GM12873 (cell line): ENCODE results near the gene MOV10L1.

Experiments used
- CTCF ChIP-seq: IDR thresholded peaks from 2 replicates; pipeline ENCODE4 v1.5.1; 2012; ENCODE audit warnings: low read depth, mild to moderate bottlenecking, moderate library complexity, low read length, control low read depth; ENCODE audit not compliant: insufficient read depth; ENCODE audit errors: missing control alignments

Gene MOV10L1

DNA sequence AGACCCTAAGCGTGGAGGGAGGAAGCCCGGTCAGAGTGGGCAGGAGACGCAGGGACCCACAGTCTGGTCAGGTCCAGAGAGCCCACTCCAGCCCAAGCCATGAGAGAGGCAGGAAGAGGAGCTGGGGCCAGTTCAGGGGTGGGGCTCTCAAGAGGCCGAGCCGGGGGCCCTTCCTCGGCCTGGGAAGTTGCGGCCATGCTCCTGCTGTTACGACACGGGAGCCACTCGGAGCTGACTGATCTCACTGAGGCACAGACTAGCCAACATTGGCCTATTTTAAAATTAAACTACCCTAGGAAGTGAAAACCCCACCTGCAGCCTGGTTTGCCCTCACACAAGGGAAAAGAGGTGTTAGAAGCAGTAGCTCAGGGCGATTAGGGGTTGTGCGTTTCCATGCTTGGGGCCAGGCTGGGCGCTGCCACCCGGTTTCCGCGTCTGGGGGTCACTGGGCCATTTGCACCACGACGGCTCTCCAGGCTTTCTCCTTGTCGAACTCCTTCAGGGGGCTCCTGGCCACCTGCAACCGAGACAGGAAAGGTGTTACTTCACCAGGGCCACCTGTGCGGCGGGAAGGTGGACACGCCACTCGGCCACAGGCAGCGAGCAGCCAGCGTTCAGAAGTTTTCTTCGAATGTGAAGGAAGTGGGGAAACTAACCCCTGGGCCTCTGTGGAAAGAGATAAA, 28.5 kb upstream of the MOV10L1 start:
- TF ChIP-seq CTCF: no peak

DNA sequence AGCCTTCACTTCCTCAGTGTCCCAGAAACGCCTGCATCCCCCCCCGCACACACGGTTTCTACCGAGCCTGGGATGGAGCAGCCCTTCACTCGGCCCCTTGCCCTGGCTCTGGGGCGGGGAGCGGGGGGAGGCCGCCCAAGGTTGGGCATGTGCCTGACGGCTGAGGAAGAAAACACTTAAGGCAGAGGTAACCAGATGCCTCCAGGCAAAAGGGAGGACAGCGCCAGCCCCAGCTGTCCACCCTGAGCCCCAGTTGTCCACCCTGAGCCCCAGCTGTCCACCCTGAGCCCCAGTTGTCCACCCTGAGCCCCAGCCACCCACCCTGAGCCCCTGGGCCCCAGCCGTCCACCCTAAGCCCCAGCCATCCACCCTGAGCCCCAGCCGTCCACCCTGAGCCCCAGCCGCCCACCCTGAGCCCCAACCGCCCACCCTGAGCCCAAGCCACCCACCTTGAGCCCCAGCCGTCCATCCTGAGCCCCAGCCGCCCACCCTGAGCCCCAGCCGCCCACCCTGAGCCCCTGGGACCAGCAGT, 27.9 kb upstream of the MOV10L1 start:
- TF ChIP-seq CTCF: no peak

- TF ChIP-seq CTCF: no peak
These were observed 27.2 kb upstream of the MOV10L1 start for GRCh38 chr22:50062509-50063135.

DNA sequence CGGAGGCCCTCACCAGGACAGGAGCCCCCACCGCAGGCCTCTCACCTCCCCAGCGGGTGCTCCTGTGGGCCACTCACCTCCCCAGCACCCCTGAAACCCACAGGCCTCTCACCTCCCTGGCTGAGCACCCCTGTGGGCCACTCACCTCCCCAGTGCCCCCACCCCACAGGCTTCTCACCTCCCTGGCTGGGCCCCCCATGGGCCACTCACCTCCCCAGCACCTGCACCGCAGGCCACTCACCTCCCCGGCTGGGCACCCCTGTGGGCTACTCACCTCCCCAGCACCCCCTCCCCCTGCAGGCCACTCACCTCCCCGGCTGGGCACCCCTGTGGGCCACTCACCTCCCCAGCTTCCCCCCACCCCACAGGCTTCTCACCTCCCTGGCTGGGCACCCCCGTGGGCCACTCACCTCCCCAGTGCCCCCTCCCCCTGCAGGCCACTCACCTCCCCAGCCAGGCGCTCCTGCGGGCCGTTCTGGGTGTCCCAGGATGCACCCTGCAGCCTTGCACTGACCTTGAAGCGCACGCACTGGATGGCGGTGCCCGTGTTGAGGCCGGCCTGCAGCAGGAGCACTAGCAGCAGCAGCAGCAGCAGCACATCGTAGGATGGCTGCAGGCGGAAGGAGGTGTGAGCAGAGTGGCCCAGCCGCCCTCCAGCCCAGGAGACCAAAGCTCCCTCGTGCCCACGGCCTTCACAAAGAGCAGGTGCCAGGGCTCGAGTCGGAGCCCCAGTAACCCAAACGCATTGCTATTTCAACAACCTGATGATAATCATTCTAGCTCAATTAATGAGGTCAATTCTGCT, 26.0 kb upstream of the MOV10L1 start:
- TF ChIP-seq CTCF: no peak

DNA sequence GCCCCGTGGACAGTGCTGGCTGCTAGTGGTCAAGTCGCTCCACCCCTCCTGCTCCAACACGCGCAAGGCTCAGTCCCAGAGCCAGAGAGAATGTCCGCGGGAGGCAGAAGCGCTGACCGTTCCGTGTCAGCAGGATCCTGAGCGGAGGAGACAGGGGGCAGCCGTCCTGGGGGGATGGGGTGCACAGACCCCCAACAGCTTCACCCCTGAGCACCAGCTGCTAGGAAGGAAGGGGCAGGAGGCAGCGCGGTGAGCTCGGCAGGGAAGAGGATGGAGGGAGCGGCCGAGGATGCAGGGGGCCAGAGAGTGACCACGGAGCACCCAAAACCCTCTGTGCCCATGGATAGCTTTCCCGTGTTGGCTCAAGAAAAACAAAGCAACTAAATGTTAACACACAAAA, 25.4 kb upstream of the MOV10L1 start:
- no peak for TF ChIP-seq CTCF

DNA sequence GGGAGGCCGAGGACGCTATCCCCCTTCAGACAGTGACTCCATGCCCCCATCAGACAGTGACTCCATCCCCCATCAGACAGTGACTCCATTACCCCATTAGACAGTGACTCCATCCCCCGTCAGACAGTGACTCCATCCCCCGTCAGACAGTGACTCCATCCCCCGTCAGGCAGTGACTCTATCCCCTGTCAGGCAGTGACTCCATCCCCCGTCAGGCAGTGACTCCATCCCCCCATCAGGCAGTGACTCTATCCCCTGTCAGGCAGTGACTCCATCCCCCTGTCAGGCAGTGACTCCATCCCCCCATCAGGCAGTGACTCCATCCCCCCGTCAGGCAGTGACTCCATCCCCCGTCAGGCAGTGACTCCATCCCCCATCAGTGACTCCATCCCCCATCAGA, 22.6 kb upstream of the MOV10L1 start:
- no peak for TF ChIP-seq CTCF

GRCh38 chr22:50068096-50068495, 21.7 kb upstream of the MOV10L1 start:
- TF ChIP-seq CTCF: no peak
